Measurements from ENCODE around the gene CDKN1A. TPM values are rescaled to one million over a fixed set of nuclear protein-coding genes. Genes with fewer than 3 reads are reported as not detected.

Gene CDKN1A
- total RNA-seq, 1 donor from 2014 or later = 353 TPM

- H3K4me1 ChIP-seq = peaks cover 3 to 16% of the 10 kb centered on the region in 2 donors
- no peak for TF ChIP-seq CTCF (IDR thresholded peaks at IDR 0.05)
- DNase-seq (ENCODE audit: low spot score in 2 of 2) = no peak
- H3K27me3 ChIP-seq = no peaks in the 10 kb centered on the region
- no peak overlapping the region for H3K27ac ChIP-seq
- no peaks in the 10 kb centered on the region for H3K9me3 ChIP-seq
- no peak overlapping the region for H3K4me3 ChIP-seq
- H3K36me3 ChIP-seq = no peaks in the 10 kb centered on the region
- intact Hi-C loops (cut with DNase I) = no loop called here
Observed at GRCh38 chr6:36733300-36733699, 54.8 kb downstream of the CDKN1A start.

GRCh38 chr6:36734486-36735060, 56.1 kb downstream of the CDKN1A start:
- no peak for TF ChIP-seq CTCF (IDR thresholded peaks at IDR 0.05)
- DNase-seq (ENCODE audit: low spot score in 2 of 2) = no peak
- peak overlapping the region; percentile 39 to 56 for H3K4me3 ChIP-seq
- no peaks in the 10 kb centered on the region for H3K27me3 ChIP-seq
- H3K4me1 ChIP-seq = peaks cover 3 to 16% of the 10 kb centered on the region in 2 donors
- no peaks in the 10 kb centered on the region for H3K36me3 ChIP-seq
- intact Hi-C loops (cut with DNase I) = loop anchor here (2.0 kb wide), 2 partner anchors 56 to 188 kb away; partner anchors contain the start of genes CDKN1A and STK38
- H3K9me3 ChIP-seq = no peaks in the 10 kb centered on the region
- H3K27ac ChIP-seq = peak overlapping the region; percentile 71 to 88

GRCh38 chr6:36735110-36736071, 56.9 kb downstream of the CDKN1A start:
- DNase-seq (ENCODE audit: low spot score in 2 of 2) = peak; percentile 59 to 93
- H3K36me3 ChIP-seq = no peaks in the 10 kb centered on the region
- peak overlapping the region; percentile 39 to 56 for H3K4me3 ChIP-seq
- peak; percentile 15 to 51 (median 40) for TF ChIP-seq CTCF (IDR thresholded peaks at IDR 0.05)
- H3K27ac ChIP-seq = peak overlapping the region; percentile 71 to 88
- no peaks in the 10 kb centered on the region for H3K27me3 ChIP-seq
- intact Hi-C loops (cut with DNase I) = loop anchor here (2.0 kb wide), 2 partner anchors 57 to 189 kb away; partner anchors contain the start of genes CDKN1A and STK38
- H3K4me1 ChIP-seq = peaks cover 3 to 16% of the 10 kb centered on the region in 2 donors
- H3K9me3 ChIP-seq = no peaks in the 10 kb centered on the region

Other genes starting within 250 kb of the CDKN1A start
- not detected for gene PXT1, start 235.9 kb upstream of the CDKN1A start, total RNA-seq
- gene KCTD20, start 235.7 kb upstream of the CDKN1A start, total RNA-seq = 71.5 TPM
- gene STK38, start 131.2 kb upstream of the CDKN1A start, total RNA-seq = 10.5 TPM
- 94.7 TPM for gene SRSF3, start 84.4 kb upstream of the CDKN1A start, total RNA-seq
- 0.21 TPM for gene RAB44, start 19.1 kb downstream of the CDKN1A start, total RNA-seq
- 1.3 TPM for gene CPNE5, start 160.7 kb downstream of the CDKN1A start, total RNA-seq
- gene PPIL1, start 196.1 kb downstream of the CDKN1A start, total RNA-seq = 24.2 TPM
- gene C6orf89, start 207.2 kb downstream of the CDKN1A start, total RNA-seq = 21.6 TPM